ENCODE measurements around the gene CCDC6. TPM values are rescaled to one million over a fixed set of nuclear protein-coding genes. Genes with fewer than 3 reads are reported as not detected.

Gene CCDC6
- total and polyA plus RNA-seq, 3 donors from 2014 or later = 21.1 to 52.2 (median 41.7) TPM

DNA sequence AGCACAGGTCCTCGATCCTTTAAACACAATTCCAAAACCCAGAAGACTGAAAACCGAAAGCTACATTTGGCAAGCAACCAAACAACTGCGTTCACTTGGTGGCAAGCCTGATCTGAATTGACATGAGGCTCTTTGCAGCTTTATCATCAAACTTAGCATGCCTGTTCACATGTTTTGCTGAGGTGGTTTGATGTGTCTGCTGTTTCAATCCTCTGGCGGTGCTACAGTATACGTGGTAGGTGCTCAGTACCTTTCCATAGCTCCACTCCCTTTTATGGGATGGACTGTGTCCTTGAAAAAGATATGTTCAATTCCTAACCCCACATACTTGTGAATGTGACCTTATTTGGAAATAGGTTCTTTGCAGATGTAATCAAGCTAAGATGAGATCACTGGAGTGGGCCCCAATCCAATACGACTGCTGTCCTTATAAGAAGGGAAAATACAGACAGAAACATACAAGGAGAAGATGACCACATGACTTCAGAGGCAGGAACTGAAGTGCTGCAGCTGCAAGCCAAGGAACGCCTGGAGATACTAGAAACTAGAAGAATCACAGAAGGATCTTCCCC lies 33.4 kb downstream of the CCDC6 start:
- Histone ChIP-seq H3K36me3 (ENCODE audit: low read depth, missing control alignments) (no peaks in the 10 kb centered on the region), H3K27me3 (no peaks in the 10 kb centered on the region), H3K4me1 (peaks cover 10% of the 10 kb centered on the region), H3K27ac (no peak overlapping the region), H3K4me3 (no peak overlapping the region), H3K9me3 (no peaks in the 10 kb centered on the region)
- 48 to 62% methylated on average over 7 of the region's 7 CpGs for WGBS, 2 donors
- intact Hi-C loops (cut with DNase I; ENCODE audit: low total_unique reads) = no loop called here
- DNase-seq = peak; percentile 53
- TF ChIP-seq POLR2A (IDR thresholded peaks at IDR 0.05) = no peak
- TF ChIP-seq, protein P1, sequence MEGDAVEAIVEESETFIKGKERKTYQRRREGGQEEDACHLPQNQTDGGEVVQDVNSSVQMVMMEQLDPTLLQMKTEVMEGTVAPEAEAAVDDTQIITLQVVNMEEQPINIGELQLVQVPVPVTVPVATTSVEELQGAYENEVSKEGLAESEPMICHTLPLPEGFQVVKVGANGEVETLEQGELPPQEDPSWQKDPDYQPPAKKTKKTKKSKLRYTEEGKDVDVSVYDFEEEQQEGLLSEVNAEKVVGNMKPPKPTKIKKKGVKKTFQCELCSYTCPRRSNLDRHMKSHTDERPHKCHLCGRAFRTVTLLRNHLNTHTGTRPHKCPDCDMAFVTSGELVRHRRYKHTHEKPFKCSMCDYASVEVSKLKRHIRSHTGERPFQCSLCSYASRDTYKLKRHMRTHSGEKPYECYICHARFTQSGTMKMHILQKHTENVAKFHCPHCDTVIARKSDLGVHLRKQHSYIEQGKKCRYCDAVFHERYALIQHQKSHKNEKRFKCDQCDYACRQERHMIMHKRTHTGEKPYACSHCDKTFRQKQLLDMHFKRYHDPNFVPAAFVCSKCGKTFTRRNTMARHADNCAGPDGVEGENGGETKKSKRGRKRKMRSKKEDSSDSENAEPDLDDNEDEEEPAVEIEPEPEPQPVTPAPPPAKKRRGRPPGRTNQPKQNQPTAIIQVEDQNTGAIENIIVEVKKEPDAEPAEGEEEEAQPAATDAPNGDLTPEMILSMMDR (IDR thresholded peaks at IDR 0.05) = no peak

DNA sequence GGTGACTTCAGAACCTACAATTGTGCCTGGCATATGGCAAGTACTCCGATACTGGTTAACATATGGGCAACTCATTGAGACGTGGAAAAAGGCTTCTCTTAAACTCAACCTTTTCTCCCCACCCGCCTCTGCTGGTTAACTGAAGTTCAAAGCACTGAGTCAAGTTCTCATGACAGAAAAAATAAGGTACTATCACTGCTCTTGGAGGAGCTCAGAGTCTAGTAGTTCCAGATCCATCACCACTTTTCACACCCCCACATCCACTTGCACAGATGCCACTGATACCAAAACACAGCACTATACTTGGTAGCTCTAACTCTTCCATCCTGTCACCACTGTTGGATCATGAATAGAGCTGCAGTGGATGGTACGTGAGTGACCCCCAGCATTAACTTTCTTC lies 36.2 kb downstream of the CCDC6 start:
- H3K27ac ChIP-seq = no peak overlapping the region
- H3K36me3 ChIP-seq (ENCODE audit: low read depth, missing control alignments) = no peaks in the 10 kb centered on the region
- intact Hi-C loops (cut with DNase I; ENCODE audit: low total_unique reads) = no loop called here
- H3K9me3 ChIP-seq = no peaks in the 10 kb centered on the region
- H3K4me1 ChIP-seq = peaks cover 14% of the 10 kb centered on the region
- TF ChIP-seq, protein P1 (IDR thresholded peaks at IDR 0.05) = no peak
- TF ChIP-seq POLR2A (IDR thresholded peaks at IDR 0.05) = no peak
- H3K4me3 ChIP-seq = no peak overlapping the region
- H3K27me3 ChIP-seq = no peaks in the 10 kb centered on the region
- 94% methylated on average over 4 of the region's 4 CpGs for WGBS, 2 donors
- no peak for DNase-seq

DNA sequence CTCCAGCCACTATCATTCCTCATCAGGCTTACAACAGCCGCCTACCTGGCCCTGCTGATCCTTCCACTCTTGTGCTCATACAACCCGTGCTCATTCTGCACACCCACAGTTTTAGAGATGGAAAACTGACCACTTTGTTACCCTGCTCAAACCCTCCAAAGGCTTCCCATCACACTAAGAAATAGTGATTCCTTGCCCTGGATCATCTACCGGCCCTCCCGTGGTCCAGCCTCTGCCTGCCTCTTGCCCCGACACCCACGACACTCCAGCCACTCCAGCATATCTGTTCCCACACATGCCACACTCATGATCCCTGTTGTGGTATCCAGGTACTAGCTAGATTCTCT lies 36.8 kb downstream of the CCDC6 start:
- WGBS, 2 donors = 87 to 96% methylated on average over 6 of the region's 6 CpGs
- peaks cover 14% of the 10 kb centered on the region for H3K4me1 ChIP-seq
- no peak overlapping the region for H3K27ac ChIP-seq

DNA sequence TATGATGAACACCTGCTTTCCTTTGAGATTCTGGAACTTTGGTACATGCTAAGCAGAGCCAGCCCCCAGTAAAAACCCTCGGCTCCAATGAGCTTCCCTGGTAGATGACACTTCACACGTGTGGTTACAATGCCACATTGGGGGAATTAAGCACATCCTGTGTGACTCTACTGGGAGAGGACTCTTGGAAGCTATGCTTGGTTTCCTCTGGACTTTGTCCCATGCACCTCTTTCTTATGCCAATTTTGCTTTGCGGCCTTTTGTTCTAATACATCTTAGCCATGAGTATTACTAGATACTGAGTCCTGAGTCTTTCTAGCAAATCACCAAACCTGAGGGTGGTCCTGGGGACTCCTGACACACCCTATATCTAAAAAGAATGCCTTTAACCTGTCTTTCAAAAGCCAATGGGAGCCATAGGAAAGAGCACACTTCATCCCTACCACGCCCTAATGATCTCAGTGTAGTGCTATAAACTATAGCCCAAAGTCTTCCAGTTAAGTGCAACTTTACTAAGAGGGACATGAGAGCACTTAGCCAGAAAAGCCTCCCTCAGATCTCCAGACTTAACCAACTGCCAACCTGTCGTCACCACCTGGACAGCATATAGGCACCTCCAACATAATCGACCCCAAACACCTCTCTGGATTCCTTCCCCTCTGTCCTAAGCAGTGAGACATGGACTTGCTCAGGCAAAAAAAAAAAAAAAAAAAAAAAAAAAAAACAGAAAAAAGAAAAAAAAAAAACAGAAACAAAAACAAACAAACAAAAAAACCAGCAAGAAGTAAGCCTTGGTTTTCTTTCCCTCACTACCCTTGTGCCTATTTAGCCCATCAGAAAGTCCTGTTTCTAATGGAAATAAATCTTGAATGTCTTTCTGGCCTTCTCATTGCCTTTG lies 37.4 kb downstream of the CCDC6 start:
- H3K27ac ChIP-seq = no peak overlapping the region
- peaks cover 14% of the 10 kb centered on the region for H3K4me1 ChIP-seq
- H3K4me3 ChIP-seq = no peak overlapping the region
- intact Hi-C loops (cut with DNase I; ENCODE audit: low total_unique reads) = no loop called here
- no peak for DNase-seq
- no peaks in the 10 kb centered on the region for H3K9me3 ChIP-seq
- no peak for TF ChIP-seq POLR2A (IDR thresholded peaks at IDR 0.05)
- TF ChIP-seq, protein P1 (IDR thresholded peaks at IDR 0.05) = no peak
- H3K36me3 ChIP-seq (ENCODE audit: low read depth, missing control alignments) = no peaks in the 10 kb centered on the region
- H3K27me3 ChIP-seq = no peaks in the 10 kb centered on the region
- WGBS, 2 donors = 87 to 89% methylated on average over 5 to 6 of the region's 6 CpGs

More for the DNA sequence above, 36.8 kb downstream of the CCDC6 start:
- Histone ChIP-seq H3K27me3 (no peaks in the 10 kb centered on the region), H3K9me3 (no peaks in the 10 kb centered on the region), H3K36me3 (ENCODE audit: low read depth, missing control alignments) (no peaks in the 10 kb centered on the region), H3K4me3 (no peak overlapping the region)
- no peak for DNase-seq
- intact Hi-C loops (cut with DNase I; ENCODE audit: low total_unique reads) = no loop called here
- TF ChIP-seq POLR2A (IDR thresholded peaks at IDR 0.05) = no peak
- TF ChIP-seq, protein P1 (IDR thresholded peaks at IDR 0.05) = no peak

All from testis (tissue), 3 donors.